ENCODE data around the gene VTI1A. TPM values are rescaled to one million over a fixed set of nuclear protein-coding genes. Genes with fewer than 3 reads are reported as not detected.
A peak's percentile ranks its signal among the peaks of the same experiment; 100 is the strongest.
"Not testable (repeated sequence)": the region's sequence is repeated elsewhere in the genome, so short reads cannot be mapped to it uniquely, and the experiment has no call there.

The VTI1A gene
- total RNA-seq, 1 donor = 37.1 TPM

- no peak for TF ChIP-seq CTCF (IDR thresholded peaks at IDR 0.05; ENCODE audit: insufficient read depth, low read depth, low read length)
- DNase-seq (ENCODE audit: low read depth) = peak; percentile 10
- H3K4me3 ChIP-seq (ENCODE audit: low read depth, low read length) = no peak overlapping the region
Observed at GRCh38 chr10:112535531-112535951, 88.5 kb downstream of the VTI1A start.

GRCh38 chr10:112536663-112537062 lies 89.6 kb downstream of the VTI1A start:
- H3K4me3 ChIP-seq (ENCODE audit: low read depth, low read length) = no peak overlapping the region
- no peak for DNase-seq (ENCODE audit: low read depth)
- no peak for TF ChIP-seq CTCF (IDR thresholded peaks at IDR 0.05; ENCODE audit: insufficient read depth, low read depth, low read length)

- H3K4me3 ChIP-seq (ENCODE audit: low read depth, low read length) = no peak overlapping the region
- TF ChIP-seq CTCF (IDR thresholded peaks at IDR 0.05; ENCODE audit: insufficient read depth, low read depth, low read length) = no peak
- DNase-seq (ENCODE audit: low read depth) = no peak
Observed at GRCh38 chr10:112538168-112538567, 91.2 kb downstream of the VTI1A start.

GRCh38 chr10:112539340-112539739 lies 92.3 kb downstream of the VTI1A start:
- no peak for DNase-seq (ENCODE audit: low read depth)
- H3K4me3 ChIP-seq (ENCODE audit: low read depth, low read length) = no peak overlapping the region
- no peak for TF ChIP-seq CTCF (IDR thresholded peaks at IDR 0.05; ENCODE audit: insufficient read depth, low read depth, low read length)

GRCh38 chr10:112542823-112543222 lies 95.8 kb downstream of the VTI1A start:
- DNase-seq (ENCODE audit: low read depth); H3K4me3 ChIP-seq (ENCODE audit: low read depth, low read length): not testable (repeated sequence)

- no peak for TF ChIP-seq CTCF (IDR thresholded peaks at IDR 0.05; ENCODE audit: insufficient read depth, low read depth, low read length)
- no peak for DNase-seq (ENCODE audit: low read depth)
- H3K4me3 ChIP-seq (ENCODE audit: low read depth, low read length) = no peak overlapping the region
Observed at GRCh38 chr10:112546474-112546873, 99.5 kb downstream of the VTI1A start.

- no peak overlapping the region for H3K4me3 ChIP-seq (ENCODE audit: low read depth, low read length)
- DNase-seq (ENCODE audit: low read depth) = no peak
- no peak for TF ChIP-seq CTCF (IDR thresholded peaks at IDR 0.05; ENCODE audit: insufficient read depth, low read depth, low read length)
Observed at GRCh38 chr10:112548535-112549276, 101.7 kb downstream of the VTI1A start.
